Esophagus mucosa (tissue), 1 donor: ENCODE results near the gene GDPD5. TPM values are rescaled to one million over a fixed set of nuclear protein-coding genes. Genes with fewer than 3 reads are reported as not detected.

Experiments
- ATAC-seq: fragments of 200-7000 bp; cut with Tn5 transposase; one replicate; pipeline ENCODE4 v1.9.1; 2020
- total RNA-seq: library from RNA; stranded (reverse); gene quantifications from one replicate; pipeline ENCODE4 v1.2.4, GENCODE V29; 2023
- donor health status: DM: yes; HTN: yes; CAD: no.

The GDPD5 gene
- total RNA-seq, 1 donor from 2014 or later, result 1.0 TPM

DNA sequence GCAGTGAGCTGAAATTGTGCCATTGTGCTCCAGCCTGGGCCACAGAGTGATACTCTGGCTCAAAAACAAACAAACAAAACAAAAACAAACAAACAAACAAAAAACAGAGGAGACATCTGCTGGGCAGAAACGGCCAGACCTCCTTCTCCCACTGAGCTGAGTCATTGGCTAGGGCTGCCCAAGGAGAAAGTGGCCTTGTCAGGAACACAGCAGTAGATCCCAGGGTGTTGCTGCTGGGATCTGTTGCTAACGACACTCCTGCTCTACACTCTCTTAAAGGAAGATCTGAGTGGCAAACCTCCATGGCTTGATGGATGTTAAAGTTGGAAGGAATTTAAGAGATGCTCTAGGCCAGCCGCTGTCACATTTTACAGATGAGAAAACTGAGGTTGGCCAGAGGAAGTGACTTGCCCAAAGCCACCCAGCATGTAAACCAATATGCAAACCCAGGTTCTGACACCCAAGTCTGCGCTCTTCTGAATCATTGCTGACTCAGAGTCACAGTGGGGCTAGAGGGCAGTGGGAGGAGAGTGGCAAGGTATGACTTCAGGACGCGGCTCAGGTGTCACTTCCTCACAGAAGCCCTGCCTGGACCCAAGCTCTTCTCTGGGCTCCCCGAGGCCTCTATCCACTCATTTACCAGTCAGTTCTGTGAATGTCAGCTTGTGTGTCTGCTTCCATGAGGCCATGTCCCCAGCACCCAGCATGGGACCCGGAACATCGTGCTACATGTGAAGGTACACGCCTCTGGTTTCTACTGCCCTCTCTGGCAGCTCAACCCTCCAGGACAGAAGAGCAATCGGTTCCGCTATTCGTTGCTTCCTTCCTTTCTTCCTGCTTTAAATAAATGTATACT lies 11.3 kb upstream of the GDPD5 start:
- peak; percentile 75 for ATAC-seq

DNA sequence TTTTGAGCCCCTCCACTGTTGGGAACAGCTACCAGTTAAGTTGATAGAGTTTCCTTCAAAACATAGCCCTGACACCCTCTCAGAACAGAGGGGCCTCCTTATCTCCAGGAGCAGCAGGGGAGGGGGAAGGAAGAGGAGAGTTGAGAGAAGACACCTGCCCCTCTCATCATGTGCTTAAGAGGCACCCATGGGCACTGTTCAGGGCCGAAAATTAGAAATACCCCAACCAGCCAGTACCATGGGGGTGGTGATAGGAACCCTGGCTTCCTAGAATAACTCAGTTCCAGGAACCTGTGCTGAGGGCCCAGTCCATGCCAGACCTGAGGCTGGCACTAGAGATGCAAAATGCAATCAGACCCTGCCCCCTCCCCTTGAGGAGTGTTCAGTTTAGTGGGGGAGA lies 9.3 kb upstream of the GDPD5 start:
- ATAC-seq, result no peak

DNA sequence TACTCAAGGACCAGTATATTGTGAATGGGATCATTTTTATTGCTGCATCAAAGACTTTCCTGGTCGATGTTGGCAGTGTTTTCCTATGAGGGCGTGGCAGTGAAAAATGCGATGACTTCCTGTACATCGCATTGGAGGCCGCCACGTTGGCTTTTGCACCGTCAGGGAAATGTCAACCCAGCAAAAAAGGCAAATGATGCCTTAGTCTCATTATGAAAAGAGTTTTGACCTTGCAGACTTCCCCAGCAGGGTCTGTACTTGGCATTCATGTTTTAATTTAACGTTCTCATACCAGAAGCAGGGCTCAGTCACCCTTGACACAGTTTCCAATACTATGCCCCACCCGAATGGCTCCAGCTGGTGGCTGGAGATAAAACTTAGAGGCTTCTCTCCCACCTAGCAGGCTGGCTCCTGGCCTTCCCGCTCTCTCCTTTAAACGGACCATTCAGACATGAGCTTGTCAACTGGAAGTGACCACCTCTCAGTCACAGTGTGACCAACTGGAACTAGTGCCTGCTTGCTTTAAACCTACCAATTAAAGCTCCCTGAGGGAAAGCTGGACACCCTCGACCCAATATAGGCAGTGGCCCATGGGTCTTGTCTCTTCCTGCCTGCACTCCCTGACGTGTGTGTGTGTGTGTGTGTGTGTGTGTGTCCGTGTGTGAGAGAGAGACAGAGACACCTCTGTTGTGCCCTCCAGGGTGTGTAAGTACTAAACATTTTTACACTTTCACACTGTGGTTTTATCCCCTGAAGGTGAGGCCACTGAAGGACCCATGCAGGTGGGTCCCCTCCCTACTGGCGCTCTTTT lies 8.7 kb upstream of the GDPD5 start:
- ATAC-seq, result no peak

- no peak for ATAC-seq
These were observed 8.1 kb upstream of the GDPD5 start for GRCh38 chr11:75533896-75534258.

DNA sequence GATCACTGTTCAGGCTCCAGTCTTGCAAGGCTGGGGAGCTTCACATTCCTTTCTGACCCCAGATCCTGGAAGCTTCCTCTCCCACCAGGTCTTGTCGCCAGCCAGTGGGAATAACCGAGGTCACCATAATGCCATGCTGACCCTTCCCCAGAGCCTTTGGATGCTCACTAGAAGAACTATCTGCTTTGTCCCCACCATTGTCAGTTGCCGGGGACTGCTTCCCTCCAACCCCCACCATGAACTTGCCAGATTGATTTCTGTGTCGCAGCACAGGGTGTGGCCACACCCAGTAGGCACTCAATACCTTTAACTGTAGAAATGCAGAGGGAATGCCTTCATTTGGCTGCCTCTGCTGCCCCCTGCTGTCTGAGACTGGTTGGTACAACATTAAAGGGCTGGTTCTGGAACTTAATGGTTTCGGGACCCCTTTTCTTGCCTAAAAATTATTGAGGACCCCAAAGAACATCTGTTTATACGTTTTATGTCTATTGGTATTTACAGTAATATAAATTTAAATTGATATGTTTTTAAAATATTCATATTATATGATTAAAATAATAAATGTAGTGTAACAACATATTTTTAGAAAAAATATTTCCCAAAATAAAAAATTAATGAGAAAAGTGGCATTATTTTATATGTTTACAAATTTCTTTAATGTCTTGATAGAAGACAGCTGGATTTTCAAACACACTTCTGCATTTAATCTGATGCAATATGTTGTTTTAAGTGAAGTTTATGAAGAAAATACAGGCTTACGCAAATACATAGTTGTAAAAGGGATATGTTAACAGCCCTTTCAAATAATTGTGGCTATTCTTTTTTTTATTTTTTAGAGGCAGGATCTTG lies 6.7 kb upstream of the GDPD5 start:
- peak; percentile 80 for ATAC-seq

DNA sequence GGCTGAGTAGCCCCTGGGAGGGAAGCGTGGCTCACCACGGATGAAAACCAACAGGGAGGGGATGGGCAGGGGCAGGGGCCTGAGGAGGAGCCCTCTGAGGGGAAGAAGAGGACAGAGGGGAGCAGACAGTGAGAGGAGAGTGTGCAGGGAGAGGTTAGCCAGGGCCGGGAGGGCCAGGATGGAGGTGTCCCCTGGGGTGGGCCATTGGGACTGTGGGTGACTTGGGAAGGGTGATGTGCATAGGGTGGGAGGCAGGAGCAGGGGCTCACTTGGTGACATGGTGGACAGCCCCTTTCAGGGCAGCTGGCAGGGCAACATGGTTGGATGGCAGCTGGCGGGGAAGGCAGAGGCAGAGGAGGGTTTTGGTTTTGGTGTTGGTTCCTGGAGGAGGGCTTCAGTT lies 5.6 kb upstream of the GDPD5 start:
- no peak for ATAC-seq

DNA sequence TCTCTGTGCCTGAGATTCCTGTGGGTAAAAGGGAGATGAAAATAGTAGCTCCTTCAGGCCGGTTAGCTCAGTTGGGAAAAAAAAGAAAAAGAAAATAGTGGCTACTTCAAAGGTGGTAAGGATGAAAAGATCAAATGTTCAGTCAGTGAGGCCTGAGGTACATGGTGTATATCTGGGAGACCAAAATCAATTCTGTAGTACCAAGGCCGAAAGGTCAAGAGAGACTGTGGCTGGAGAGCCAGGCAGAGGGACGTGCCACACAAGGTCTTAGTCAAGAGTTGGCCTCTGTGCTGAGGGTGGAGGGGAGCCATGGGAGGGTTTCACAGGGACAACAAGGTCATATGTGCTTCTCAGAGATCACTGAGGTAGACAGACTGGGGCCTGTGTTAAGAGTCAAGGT lies 4.8 kb upstream of the GDPD5 start:
- ATAC-seq, result no peak

DNA sequence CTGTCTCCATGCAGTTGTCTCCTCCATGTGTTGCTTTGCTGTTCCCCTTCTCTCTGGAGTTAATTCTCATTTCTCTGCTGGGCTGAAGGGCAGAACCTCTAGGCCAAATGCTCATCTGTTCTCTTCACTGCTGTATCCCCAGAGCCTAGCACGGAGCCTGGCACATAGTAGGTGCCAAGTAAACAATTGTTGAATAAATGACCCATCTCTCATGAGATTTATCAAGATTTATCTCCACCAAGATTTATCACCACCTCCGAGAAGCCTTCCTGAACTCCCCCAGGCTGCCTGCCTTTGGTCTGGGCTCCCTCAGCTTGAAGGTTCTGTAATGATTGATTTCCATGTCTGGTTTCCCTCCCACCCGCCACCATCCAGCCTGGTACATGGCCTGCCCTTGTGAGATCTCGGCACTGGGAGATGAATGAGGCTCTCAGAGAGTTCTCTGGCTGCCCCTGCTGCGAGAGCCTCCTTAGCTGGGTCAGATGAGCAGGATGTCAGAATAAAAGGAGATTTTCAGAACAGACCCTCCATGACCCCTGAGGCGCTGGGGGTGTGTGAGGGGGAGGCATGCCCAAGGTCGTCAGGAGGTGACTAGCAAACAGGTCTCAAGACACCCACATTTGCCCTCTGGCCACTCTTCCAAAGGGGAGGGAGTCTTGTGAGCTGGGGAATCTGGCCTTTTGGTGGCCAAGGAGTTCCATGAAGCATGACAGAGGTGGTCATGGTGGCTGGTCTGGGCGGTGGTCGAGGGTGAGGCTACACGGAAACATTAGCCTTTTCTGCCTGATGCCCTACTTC lies 2.4 kb upstream of the GDPD5 start:
- ATAC-seq, result no peak

DNA sequence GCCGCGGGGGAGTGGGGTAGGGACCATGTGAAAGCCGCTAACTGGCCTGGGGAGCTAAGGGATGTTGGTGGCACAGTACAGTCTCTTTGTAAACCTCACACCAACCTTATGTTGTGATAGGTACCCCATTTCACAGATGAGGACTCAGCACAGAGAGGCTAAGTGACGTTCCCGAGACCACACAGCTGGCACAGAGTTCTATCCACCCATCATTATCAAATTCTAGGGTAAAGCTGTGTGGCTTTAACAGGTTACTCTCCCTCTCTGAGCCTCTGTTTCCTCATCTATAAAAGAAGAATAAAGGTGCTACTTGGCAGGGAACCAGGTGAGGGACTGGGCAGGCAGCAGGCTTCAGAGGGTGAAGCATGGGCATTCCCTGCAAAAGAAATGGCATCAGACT lies 1.4 kb upstream of the GDPD5 start:
- no peak for ATAC-seq

DNA sequence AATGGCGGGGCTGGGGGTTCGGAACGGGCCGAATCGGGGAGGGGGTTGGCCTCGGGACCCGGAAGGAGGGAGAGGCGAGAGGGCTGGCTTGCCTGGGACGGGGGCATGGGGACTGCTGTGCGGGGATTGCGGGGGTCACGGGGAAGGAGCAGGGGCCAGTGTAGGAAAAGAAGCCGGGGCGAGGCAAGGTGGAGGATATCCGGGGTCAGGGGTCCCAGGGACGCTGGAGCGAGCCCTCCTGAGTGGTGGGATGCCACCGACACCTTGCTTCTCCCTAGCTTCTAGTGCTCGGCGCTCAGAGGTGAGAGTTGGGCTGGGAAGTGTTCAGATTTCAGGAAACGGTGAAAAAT lies 426 bp upstream of the GDPD5 start:
- no peak for ATAC-seq

DNA sequence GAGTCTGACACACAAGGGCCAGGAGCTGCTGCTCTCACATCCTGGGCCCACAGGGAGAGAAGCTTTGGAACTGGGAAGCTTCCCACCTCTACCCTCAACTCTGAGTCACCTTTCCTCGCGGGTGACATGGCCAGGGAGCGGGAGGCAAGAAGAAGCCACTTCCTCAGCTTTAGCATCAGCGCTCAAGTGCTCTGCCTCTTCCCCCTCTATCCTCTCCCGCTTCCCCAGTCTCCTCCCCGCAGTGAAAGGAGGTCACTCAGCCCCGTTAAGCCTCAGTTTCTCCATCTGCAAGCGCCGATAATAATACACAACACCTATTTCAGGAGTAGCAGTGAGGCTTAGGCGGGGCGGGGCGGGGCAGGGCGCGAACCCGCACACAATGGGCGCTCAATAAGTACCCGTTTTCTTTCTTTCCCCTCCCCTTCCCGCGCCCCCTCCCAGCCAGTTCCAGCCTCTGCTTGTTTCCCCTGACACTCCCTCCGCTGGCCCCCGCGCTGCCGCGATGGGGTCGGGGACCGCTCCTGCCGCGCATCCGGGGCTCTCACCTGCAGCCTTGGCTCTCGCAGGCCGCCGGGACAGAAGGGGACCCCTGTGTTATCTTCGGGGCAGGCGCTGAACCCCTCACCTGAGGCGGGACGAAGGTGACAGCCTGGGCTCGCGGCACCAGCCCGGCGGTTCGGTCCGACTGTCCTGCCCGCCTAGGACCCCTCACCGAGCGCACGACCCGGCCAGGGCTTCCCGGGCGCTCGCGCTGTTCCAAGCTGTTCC lies 892 bp downstream of the GDPD5 start:
- ATAC-seq, result peak; percentile 7

GRCh38 chr11:75523811-75524664 lies 1.7 kb downstream of the GDPD5 start:
- ATAC-seq, result no peak

DNA sequence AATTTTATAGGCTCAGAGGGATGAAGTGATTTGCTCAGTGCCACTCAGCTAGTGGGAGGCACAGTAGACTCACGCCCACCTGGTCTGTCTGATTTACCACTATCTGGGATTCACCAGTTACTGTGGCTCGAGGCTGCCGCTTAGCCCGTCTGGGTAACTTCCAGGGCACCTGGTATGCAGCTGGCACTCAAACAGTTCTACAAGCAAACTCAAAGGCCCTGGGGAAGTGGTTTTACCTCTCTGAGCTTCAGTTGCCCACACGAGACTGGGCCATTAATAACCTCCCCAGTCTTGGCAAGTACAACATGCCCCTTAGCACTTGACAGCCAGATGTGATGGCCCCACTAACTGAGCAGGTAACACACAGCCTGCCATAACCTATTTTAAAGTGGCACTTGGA lies 2.6 kb downstream of the GDPD5 start:
- ATAC-seq, result no peak

GRCh38 chr11:75522286-75523044 lies 3.3 kb downstream of the GDPD5 start:
- ATAC-seq, result no peak

DNA sequence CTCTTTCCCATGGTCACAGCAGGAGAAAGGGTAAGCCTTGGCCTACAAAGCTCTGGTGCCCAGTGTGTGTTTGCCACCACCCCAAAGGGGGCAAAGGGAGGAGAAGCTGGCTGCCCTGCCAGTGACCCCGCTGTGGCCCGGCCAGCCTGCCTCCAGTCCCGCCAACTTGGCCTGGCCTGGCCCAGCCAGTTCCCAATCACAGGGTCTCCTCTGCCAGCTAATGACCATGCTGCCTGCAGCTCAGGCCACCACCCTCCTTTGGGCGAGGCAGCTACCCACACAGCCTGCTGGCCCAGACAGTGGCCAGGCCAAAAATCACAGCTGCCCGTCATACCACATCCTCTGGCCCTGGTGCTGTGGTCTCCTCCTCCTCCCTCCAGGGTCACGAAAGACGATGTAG lies 5.1 kb downstream of the GDPD5 start:
- no peak for ATAC-seq

DNA sequence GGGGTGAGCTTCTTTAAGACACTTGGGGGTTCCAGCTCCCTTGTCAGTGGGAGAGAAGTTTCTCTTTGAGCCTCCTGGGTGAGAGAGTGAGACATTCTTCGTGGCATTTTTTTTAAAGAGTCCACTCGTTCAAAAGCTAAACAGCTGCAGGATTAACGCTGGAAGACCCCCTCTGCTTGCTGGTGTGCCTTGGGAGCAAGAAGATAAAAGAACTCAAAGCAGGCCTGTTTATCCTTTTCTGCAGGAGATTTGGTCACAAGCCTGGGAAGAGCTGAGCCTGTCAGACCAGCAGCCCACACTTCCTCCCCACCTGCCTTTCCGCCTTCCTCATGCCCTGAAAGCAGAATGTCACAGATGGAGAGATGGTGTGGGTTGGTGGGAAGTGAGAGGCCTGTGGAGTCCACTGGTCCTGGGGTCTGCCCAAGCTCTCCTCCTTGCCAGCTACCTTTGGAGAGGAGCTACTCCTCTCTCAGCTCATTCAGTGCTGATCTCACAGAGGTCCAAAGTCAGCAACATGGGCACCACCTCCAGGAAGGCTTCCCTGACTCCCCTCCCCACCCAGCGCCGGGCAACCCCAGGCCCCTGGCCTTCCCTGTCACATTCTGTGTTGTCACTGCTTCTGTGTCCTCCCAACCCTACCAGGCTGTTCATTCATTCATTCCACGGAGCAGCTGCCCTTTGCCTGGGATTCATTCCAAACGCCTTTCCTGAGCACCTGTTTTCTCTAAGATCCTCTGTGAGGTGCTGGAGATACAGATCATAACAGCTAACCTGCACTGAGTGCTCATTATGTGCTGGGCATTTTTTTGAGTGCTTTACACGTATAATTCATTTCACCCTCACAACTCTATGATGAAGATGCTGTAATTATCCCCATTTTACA lies 6.7 kb downstream of the GDPD5 start:
- no peak for ATAC-seq

DNA sequence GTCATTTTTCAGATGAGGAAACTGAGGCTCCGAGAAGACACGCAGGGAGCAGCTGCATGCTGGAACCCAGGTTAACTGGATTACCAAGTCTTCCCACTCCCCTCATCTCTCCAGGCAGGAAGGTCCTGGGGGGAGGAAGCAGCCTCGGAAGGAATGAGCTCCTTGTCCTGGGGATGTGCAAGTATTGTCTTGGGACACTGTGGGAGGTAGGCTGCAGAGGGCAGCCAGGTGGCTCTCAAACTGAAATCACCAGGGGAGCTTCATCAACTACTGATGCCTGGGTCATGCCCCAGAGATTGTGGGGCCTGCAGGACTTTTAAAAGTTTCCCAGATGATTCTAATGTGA lies 7.6 kb downstream of the GDPD5 start:
- ATAC-seq, result no peak

GRCh38 chr11:75516886-75517285 lies 8.9 kb downstream of the GDPD5 start:
- ATAC-seq, result no peak

DNA sequence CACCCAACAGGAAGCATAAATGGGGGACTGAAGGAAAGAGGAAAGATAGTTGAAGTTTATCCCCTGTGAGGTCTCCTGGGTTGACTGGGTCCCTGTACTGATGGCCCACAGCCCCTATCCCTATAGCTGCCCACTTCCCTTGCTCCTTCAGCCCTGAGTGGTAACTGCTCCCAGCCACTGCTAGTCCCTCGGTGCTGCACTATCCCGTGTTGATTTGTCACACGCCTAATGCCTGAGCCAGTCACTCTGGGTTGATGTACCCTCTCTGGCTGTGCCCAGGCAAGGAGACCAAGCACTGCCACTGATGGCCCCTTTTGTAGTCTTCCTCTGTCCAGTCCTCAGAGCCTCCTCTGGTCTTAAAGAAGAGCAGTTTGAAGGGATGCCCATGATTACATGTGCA lies 9.6 kb downstream of the GDPD5 start:
- no peak for ATAC-seq
